HepG2 (cell line): ENCODE measurements around the gene PIM3. TPM values are rescaled to one million over a fixed set of nuclear protein-coding genes. Genes with fewer than 3 reads are reported as not detected.

Source experiments
- ARNT2 ChIP-seq: sonication (generic); formaldehyde crosslinking; IDR thresholded peaks from 2 replicates; pipeline ENCODE4 v1.8.0; 2022; ENCODE audit warnings: mild to moderate bottlenecking, low read depth, missing genetic modification reagents, moderate library complexity
- HMGA1 ChIP-seq: sonication (generic); formaldehyde crosslinking; conservative IDR thresholded peaks from 2 replicates; pipeline ENCODE4 v1.4.0; 2020; ENCODE audit warnings: missing genetic modification reagents
- HNRNPL ChIP-seq: fragments of 200-400 bp; formaldehyde crosslinking; IDR thresholded peaks from 2 replicates; pipeline ENCODE4 v1.6.1; 2017; ENCODE audit warnings: mild to moderate bottlenecking, low read depth, low read length
- NR3C1 ChIP-seq: sonication (generic); formaldehyde crosslinking; IDR thresholded peaks from 2 replicates; pipeline ENCODE4 v1.4.0; 2020; ENCODE audit warnings: missing genetic modification reagents
- PAF1 ChIP-seq: IDR thresholded peaks from 2 replicates; pipeline ENCODE4 v1.6.1; 2016; ENCODE audit warnings: missing genetic modification reagents, missing compliant biosample characterization
- PRMT3 ChIP-seq: sonication (generic); formaldehyde crosslinking; IDR thresholded peaks from 2 replicates; pipeline ENCODE4 v1.8.1; 2022; ENCODE audit warnings: low read depth, mild to moderate bottlenecking, moderate library complexity, missing genetic modification reagents, borderline replicate concordance
- SMAD3 ChIP-seq: sonication (generic); formaldehyde crosslinking; IDR thresholded peaks from 2 replicates; pipeline ENCODE4 v1.4.0; 2020; ENCODE audit warnings: missing genetic modification reagents
- SSRP1 ChIP-seq: IDR thresholded peaks from 2 replicates; pipeline ENCODE4 v1.6.1; 2016; ENCODE audit warnings: control low read depth
- TCF12 ChIP-seq, 2 experiments: fragments of 450-650 bp in 1 of 2; sonication (generic) in 1 of 2; formaldehyde crosslinking in 1 of 2; IDR thresholded peaks; 2 replicates each; pipeline versions ENCODE4 v1.6.1 to v1.8.0; 2017 to 2022; ENCODE audit warnings: antibody characterized with exemption in 1 of 2, mild to moderate bottlenecking in 1 of 2, missing genetic modification reagents in 1 of 2, moderate library complexity in 1 of 2
- ZMYM3 ChIP-seq: sonication (generic); formaldehyde crosslinking; IDR thresholded peaks from 2 replicates; pipeline ENCODE4 v1.5.1; 2020; ENCODE audit warnings: mild to moderate bottlenecking, missing genetic modification reagents
- ZNF235 ChIP-seq: sonication (generic); formaldehyde crosslinking; IDR thresholded peaks from 2 replicates; pipeline ENCODE4 v1.8.1; 2023; ENCODE audit warnings: mild to moderate bottlenecking, missing genetic modification reagents, borderline replicate concordance
- ZNF382 ChIP-seq: sonication (generic); formaldehyde crosslinking; IDR thresholded peaks from 2 replicates; pipeline ENCODE4 v1.5.0; 2020; ENCODE audit warnings: missing genetic modification reagents, mild to moderate bottlenecking, borderline replicate concordance
- ZNF616 ChIP-seq: sonication (generic); formaldehyde crosslinking; IDR thresholded peaks from 2 replicates; pipeline ENCODE4 v1.5.0; 2020; ENCODE audit warnings: low read depth, mild to moderate bottlenecking, missing genetic modification reagents
- ZNF768 ChIP-seq: sonication (generic); formaldehyde crosslinking; IDR thresholded peaks from 2 replicates; pipeline ENCODE4 v1.4.0; 2020; ENCODE audit warnings: missing genetic modification reagents
- ZNF83 ChIP-seq: sonication (generic); formaldehyde crosslinking; IDR thresholded peaks from 2 replicates; pipeline ENCODE4 v1.4.0; 2020; ENCODE audit warnings: missing genetic modification reagents, mild to moderate bottlenecking, borderline replicate concordance
- ZSCAN12 ChIP-seq: sonication (generic); formaldehyde crosslinking; IDR thresholded peaks from 2 replicates; pipeline ENCODE4 v1.9.0; 2021; ENCODE audit warnings: mild to moderate bottlenecking, missing genetic modification reagents
- polyA plus RNA-seq, 8 experiments: library from polyadenylated mRNA; depleted of rRNA in 3 of 8; stranded (reverse) in 7 of 8; unstranded in 1 of 8; fragments of >200 nt; fragmentation: Illumina TruSeq in 4 of 8; extraction: Trizol in 4 of 8; gene quantifications; 2 replicates each; pipeline versions ENCODE4 v1.2.1 to v1.2.3, GENCODE V29; 2011 to 2016; ENCODE audit warnings: low read depth in 4 of 8, missing spikeins in 1 of 8, mixed read lengths in 1 of 8; ENCODE audit not compliant: insufficient read depth in 1 of 8
- total RNA-seq, 5 experiments: library from RNA; depleted of rRNA; stranded (reverse); fragments of >200 nt; fragmentation: Illumina TruSeq; extraction: Trizol; gene quantifications; 2 replicates each; pipeline ENCODE4 v1.2.3, GENCODE V29; 2016; ENCODE audit warnings: low read depth in 1 of 5
- TF ChIP-seq, protein P1 (sequence below): sonication (generic); formaldehyde crosslinking; IDR thresholded peaks from 2 replicates; pipeline ENCODE4 v1.4.0; 2020; ENCODE audit warnings: missing genetic modification reagents
- TF ChIP-seq, protein P2 (sequence below): sonication (generic); formaldehyde crosslinking; IDR thresholded peaks from 2 replicates; pipeline ENCODE4 v1.4.0; 2020; ENCODE audit warnings: missing genetic modification reagents
- TF ChIP-seq, protein P3 (sequence below): sonication (generic); formaldehyde crosslinking; IDR thresholded peaks from 2 replicates; pipeline ENCODE4 v1.8.0; 2022; ENCODE audit warnings: missing genetic modification reagents, mild to moderate bottlenecking, borderline replicate concordance

The PIM3 gene
- total and polyA plus RNA-seq, 2 of the 13 experiments (the other 11 are each of a cell fraction or from before 2014, with no cell fraction given) = 21.6 to 31.2 TPM

DNA sequence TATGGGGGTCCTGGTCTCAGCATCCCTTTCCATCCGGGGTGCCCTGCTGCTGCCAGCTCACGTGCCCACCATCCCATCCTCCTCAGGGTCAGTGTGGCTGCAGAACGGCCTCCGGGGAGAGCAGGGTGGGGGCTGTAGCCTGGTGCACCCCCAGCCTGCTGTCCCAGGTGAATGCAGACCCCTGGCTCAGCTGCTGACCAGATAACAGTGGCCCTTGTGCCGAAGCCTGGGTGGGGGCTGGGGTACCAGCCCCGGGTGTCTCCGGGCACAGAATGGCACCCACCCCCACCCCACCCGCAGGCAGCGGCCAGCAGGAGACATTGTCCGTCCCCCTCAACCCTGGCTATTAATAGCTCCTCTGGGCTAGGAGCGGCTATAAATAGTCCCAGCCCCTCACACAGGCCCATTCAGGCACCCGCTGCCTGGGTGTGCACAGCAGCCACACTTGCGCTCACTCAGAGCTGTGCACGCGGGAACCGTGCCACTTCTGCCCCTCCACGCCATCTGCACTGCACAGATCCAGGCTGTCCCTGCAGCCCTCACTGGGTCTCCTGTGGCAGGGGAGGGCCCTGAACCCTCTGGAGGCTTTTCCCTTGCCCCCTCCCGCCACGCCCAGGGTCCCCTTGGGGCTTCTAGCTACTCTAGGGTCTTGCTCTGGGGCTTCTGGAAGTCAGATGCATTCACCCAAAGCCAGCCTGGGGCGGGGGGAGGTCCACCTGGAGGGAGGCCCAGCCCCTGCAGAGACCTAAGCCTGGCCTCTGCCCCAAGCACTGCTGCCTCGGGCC lies 23.4 kb upstream of the PIM3 start (continued):
- TF ChIP-seq, protein P1, sequence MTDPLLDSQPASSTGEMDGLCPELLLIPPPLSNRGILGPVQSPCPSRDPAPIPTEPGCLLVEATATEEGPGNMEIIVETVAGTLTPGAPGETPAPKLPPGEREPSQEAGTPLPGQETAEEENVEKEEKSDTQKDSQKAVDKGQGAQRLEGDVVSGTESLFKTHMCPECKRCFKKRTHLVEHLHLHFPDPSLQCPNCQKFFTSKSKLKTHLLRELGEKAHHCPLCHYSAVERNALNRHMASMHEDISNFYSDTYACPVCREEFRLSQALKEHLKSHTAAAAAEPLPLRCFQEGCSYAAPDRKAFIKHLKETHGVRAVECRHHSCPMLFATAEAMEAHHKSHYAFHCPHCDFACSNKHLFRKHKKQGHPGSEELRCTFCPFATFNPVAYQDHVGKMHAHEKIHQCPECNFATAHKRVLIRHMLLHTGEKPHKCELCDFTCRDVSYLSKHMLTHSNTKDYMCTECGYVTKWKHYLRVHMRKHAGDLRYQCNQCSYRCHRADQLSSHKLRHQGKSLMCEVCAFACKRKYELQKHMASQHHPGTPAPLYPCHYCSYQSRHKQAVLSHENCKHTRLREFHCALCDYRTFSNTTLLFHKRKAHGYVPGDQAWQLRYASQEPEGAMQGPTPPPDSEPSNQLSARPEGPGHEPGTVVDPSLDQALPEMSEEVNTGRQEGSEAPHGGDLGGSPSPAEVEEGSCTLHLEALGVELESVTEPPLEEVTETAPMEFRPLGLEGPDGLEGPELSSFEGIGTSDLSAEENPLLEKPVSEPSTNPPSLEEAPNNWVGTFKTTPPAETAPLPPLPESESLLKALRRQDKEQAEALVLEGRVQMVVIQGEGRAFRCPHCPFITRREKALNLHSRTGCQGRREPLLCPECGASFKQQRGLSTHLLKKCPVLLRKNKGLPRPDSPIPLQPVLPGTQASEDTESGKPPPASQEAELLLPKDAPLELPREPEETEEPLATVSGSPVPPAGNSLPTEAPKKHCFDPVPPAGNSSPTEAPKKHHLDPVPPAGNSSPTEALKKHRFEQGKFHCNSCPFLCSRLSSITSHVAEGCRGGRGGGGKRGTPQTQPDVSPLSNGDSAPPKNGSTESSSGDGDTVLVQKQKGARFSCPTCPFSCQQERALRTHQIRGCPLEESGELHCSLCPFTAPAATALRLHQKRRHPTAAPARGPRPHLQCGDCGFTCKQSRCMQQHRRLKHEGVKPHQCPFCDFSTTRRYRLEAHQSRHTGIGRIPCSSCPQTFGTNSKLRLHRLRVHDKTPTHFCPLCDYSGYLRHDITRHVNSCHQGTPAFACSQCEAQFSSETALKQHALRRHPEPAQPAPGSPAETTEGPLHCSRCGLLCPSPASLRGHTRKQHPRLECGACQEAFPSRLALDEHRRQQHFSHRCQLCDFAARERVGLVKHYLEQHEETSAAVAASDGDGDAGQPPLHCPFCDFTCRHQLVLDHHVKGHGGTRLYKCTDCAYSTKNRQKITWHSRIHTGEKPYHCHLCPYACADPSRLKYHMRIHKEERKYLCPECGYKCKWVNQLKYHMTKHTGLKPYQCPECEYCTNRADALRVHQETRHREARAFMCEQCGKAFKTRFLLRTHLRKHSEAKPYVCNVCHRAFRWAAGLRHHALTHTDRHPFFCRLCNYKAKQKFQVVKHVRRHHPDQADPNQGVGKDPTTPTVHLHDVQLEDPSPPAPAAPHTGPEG (CRISPR knock-in tag) = no peak
- no peak for TF ChIP-seq ZNF616 (CRISPR knock-in tag)
- TF ChIP-seq ZNF768 = no peak
- no peak for TF ChIP-seq TCF12 (IDR thresholded peaks at IDR 0.05)
- no peak for TF ChIP-seq TCF12 (CRISPR knock-in tag; IDR thresholded peaks at IDR 0.05)
- TF ChIP-seq HNRNPL = peak; percentile 50; the same call in 1 of the 2 replicates
- 0 out of 2 replicates have a peak, but pooled peaks have one; percentile 17 for TF ChIP-seq SSRP1 (CRISPR knock-in tag)
- TF ChIP-seq, protein P2, sequence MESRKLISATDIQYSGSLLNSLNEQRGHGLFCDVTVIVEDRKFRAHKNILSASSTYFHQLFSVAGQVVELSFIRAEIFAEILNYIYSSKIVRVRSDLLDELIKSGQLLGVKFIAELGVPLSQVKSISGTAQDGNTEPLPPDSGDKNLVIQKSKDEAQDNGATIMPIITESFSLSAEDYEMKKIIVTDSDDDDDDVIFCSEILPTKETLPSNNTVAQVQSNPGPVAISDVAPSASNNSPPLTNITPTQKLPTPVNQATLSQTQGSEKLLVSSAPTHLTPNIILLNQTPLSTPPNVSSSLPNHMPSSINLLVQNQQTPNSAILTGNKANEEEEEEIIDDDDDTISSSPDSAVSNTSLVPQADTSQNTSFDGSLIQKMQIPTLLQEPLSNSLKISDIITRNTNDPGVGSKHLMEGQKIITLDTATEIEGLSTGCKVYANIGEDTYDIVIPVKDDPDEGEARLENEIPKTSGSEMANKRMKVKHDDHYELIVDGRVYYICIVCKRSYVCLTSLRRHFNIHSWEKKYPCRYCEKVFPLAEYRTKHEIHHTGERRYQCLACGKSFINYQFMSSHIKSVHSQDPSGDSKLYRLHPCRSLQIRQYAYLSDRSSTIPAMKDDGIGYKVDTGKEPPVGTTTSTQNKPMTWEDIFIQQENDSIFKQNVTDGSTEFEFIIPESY = peak; percentile 45; the same call in 1 of the 2 replicates
- TF ChIP-seq NR3C1 = no peak
- TF ChIP-seq PRMT3 = no peak
- TF ChIP-seq ZNF382 = no peak
- no peak for TF ChIP-seq PAF1
- no peak for TF ChIP-seq ZSCAN12
- TF ChIP-seq, protein P3, sequence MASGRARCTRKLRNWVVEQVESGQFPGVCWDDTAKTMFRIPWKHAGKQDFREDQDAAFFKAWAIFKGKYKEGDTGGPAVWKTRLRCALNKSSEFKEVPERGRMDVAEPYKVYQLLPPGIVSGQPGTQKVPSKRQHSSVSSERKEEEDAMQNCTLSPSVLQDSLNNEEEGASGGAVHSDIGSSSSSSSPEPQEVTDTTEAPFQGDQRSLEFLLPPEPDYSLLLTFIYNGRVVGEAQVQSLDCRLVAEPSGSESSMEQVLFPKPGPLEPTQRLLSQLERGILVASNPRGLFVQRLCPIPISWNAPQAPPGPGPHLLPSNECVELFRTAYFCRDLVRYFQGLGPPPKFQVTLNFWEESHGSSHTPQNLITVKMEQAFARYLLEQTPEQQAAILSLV = no peak
- TF ChIP-seq HMGA1 = no peak
- no peak for TF ChIP-seq ARNT2 (CRISPR knock-in tag)
- TF ChIP-seq ZMYM3 = no peak
- TF ChIP-seq ZNF83 = no peak
- no peak for TF ChIP-seq ZNF235 (CRISPR knock-in tag)
- TF ChIP-seq SMAD3 (CRISPR knock-in tag) = no peak; the same call in 1 of the 2 replicates
